ENCODE results near the gene RNF115. TPM values are rescaled to one million over a fixed set of nuclear protein-coding genes. Genes with fewer than 3 reads are reported as not detected.

RNF115 gene
- total RNA-seq, 2 donors from 2014 or later = 12.7 to 13.2 TPM

- no peak for ATAC-seq
- Histone ChIP-seq H3K27ac (peak overlapping the region in 1 of 4 donors; percentile 48), H3K36me3 (replicated peaks in 1 of 2; ENCODE audit: insufficient read depth in 1 of 2, low read depth in 2 of 2) (no peaks in the 10 kb centered on the region), H3K4me1 (peaks cover 69% of the 10 kb centered on the region), H3K4me3 (no peak overlapping the region), H3K27me3 (no peaks in the 10 kb centered on the region), H3K9me3 (no peaks in the 10 kb centered on the region)
- no peak for TF ChIP-seq CTCF (IDR thresholded peaks at IDR 0.05)
- no peak for TF ChIP-seq POLR2A (IDR thresholded peaks at IDR 0.05)
- 43 to 51% methylated on average over 4 of the region's 4 CpGs for WGBS, 2 donors
- intact Hi-C loops (cut with DNase I) = no loop called here
- no peak for DNase-seq
These were observed 113.4 kb downstream of the RNF115 start for GRCh38 chr1:145710291-145711027.

GRCh38 chr1:145708063-145708462, 115.8 kb downstream of the RNF115 start:
- TF ChIP-seq POLR2A (IDR thresholded peaks at IDR 0.05) = no peak
- TF ChIP-seq CTCF (IDR thresholded peaks at IDR 0.05) = no peak
- Histone ChIP-seq H3K4me3 (no peak overlapping the region), H3K4me1 (peaks cover 49% of the 10 kb centered on the region), H3K9me3 (no peaks in the 10 kb centered on the region), H3K36me3 (replicated peaks in 1 of 2; ENCODE audit: insufficient read depth in 1 of 2, low read depth in 2 of 2) (no peaks in the 10 kb centered on the region), H3K27me3 (no peaks in the 10 kb centered on the region), H3K27ac (peak overlapping the region in 3 of 4 donors; percentile 70 to 76 (median 71))
- WGBS, 2 donors = 59 to 61% methylated on average over 7 of the region's 7 CpGs
- intact Hi-C loops (cut with DNase I) = no loop called here
- DNase-seq (no peak), ATAC-seq (no peak)

GRCh38 chr1:145707183-145707867, 116.6 kb downstream of the RNF115 start, which contains the start of gene PDZK1:
PDZK1 (minus strand) TSS chr1:145707368; CDS start chr1:145688021, 19,347 bp downstream.
- H3K27ac ChIP-seq = peak within 1 kb of the TSS; percentile 37 to 76 (median 70)
- DNase-seq = peak; percentile 43 to 70 (median 58)

GRCh38 chr1:145706086-145706664, 117.7 kb downstream of the RNF115 start:
- Histone ChIP-seq H3K9me3 (no peaks in the 10 kb centered on the region), H3K27ac (peak overlapping the region in 3 of 4 donors; percentile 70 to 76 (median 71)), H3K4me1 (peaks cover 40% of the 10 kb centered on the region), H3K4me3 (no peak overlapping the region), H3K36me3 (replicated peaks in 1 of 2; ENCODE audit: insufficient read depth in 1 of 2, low read depth in 2 of 2) (no peaks in the 10 kb centered on the region), H3K27me3 (no peaks in the 10 kb centered on the region)
- intact Hi-C loops (cut with DNase I) = no loop called here
- DNase-seq (no peak), ATAC-seq (no peak)
- TF ChIP-seq CTCF (IDR thresholded peaks at IDR 0.05) (no peak), POLR2A (IDR thresholded peaks at IDR 0.05) (no peak)
- 43 to 58% methylated on average over 2 of the region's 2 CpGs for WGBS, 2 donors

More at GRCh38 chr1:145707183-145707867, 116.6 kb downstream of the RNF115 start, which contains the start of gene PDZK1:
- Histone ChIP-seq H3K9me3 (no peaks in the 10 kb centered on the region), H3K4me1 (peaks cover 49% of the 10 kb centered on the region), H3K27me3 (no peaks in the 10 kb centered on the region), H3K36me3 (replicated peaks in 1 of 2; ENCODE audit: insufficient read depth in 1 of 2, low read depth in 2 of 2) (no peaks in the 10 kb centered on the region), H3K4me3 (no peak within 1 kb of the TSS)
- TF ChIP-seq POLR2A (IDR thresholded peaks at IDR 0.05) = no peak
- TF ChIP-seq CTCF (IDR thresholded peaks at IDR 0.05) = peak in 2 of 7 experiments; percentile 21 to 30
- WGBS, 2 donors = 27 to 33% methylated on average over 9 of the region's 9 CpGs
- intact Hi-C loops (cut with DNase I) = no loop called here
- peak; percentile 74 for ATAC-seq

Measured in body of pancreas (tissue), 4 donors.